Mesendoderm (in vitro differentiated cells): ENCODE measurements around the gene FAM43A.
A peak's percentile ranks its signal among the peaks of the same experiment; 100 is the strongest.

ENCODE experiments used
- DNase-seq: peaks from one replicate; pipeline ENCODE4 v3.0.0; 2013
- H2AK5ac ChIP-seq: 2 replicates; pipeline ENCODE4 v1.6.1; 2013; ENCODE audit warnings: low read length, inconsistent platforms
- H2BK120ac ChIP-seq: 2 replicates; pipeline ENCODE4 v1.6.1; 2013; ENCODE audit warnings: low read depth, mild to moderate bottlenecking, low read length, moderate library complexity, mixed read lengths
- H2BK15ac ChIP-seq: replicated peaks from 2 replicates; pipeline ENCODE4 v1.6.1; 2013; ENCODE audit warnings: low read depth, mild to moderate bottlenecking, moderate library complexity
- H2BK5ac ChIP-seq: 2 replicates; pipeline ENCODE4 v1.6.1; 2013; ENCODE audit warnings: low read length, inconsistent platforms
- H3K18ac ChIP-seq: 2 replicates; pipeline ENCODE4 v1.6.1; 2013; ENCODE audit warnings: mild to moderate bottlenecking, low read length, mixed read lengths
- H3K23ac ChIP-seq: one replicate; pipeline ENCODE4 v1.6.1; 2013; ENCODE audit warnings: low read length
- H3K27ac ChIP-seq: 2 replicates; pipeline ENCODE4 v1.5.1; 2013; ENCODE audit warnings: low read depth, mild to moderate bottlenecking, inconsistent platforms, low read length, moderate library complexity
- H3K27me3 ChIP-seq: 2 replicates; pipeline ENCODE4 v1.6.1; 2013; ENCODE audit warnings: low read length, control low read depth, mild to moderate bottlenecking, inconsistent platforms; ENCODE audit not compliant: insufficient read depth, poor library complexity
- H3K36me3 ChIP-seq: 2 replicates; pipeline ENCODE4 v1.6.1; 2013; ENCODE audit warnings: low read length, inconsistent platforms; ENCODE audit not compliant: control insufficient read depth, insufficient read depth
- H3K4ac ChIP-seq: one replicate; pipeline ENCODE4 v1.6.1; 2013; ENCODE audit warnings: low read depth, mild to moderate bottlenecking, low read length, moderate library complexity
- H3K4me1 ChIP-seq: 2 replicates; pipeline ENCODE4 v1.6.1; 2013; ENCODE audit warnings: low read depth, low read length, inconsistent platforms; ENCODE audit not compliant: control insufficient read depth
- H3K4me2 ChIP-seq: 2 replicates; pipeline ENCODE4 v1.6.1; 2013; ENCODE audit warnings: low read length
- H3K4me3 ChIP-seq: 2 replicates; pipeline ENCODE4 v1.5.1; 2013; ENCODE audit warnings: mild to moderate bottlenecking, low read length
- H3K56ac ChIP-seq: one replicate; pipeline ENCODE4 v1.6.1; 2013; ENCODE audit warnings: low read length
- H3K79me1 ChIP-seq: 2 replicates; pipeline ENCODE4 v1.6.1; 2013; ENCODE audit warnings: low read length, inconsistent platforms
- H3K79me2 ChIP-seq: 2 replicates; pipeline ENCODE4 v1.6.1; 2013; ENCODE audit warnings: mild to moderate bottlenecking, low read length; ENCODE audit not compliant: control insufficient read depth, insufficient read depth
- H3K9ac ChIP-seq: 2 replicates; pipeline ENCODE4 v1.6.1; 2013; ENCODE audit warnings: low read length, inconsistent platforms
- H4K5ac ChIP-seq: one replicate; pipeline ENCODE4 v1.6.1; 2013; ENCODE audit warnings: low read length
- H4K8ac ChIP-seq: one replicate; pipeline ENCODE4 v1.6.1; 2013; ENCODE audit warnings: low read depth, mild to moderate bottlenecking, control low read depth, low read length, moderate library complexity
- WGBS: extraction: QIAGEN DNeasy Blood & Tissue Kit; methylation state at CpG from one replicate; pipeline ENCODE4 v1.1.7; 2013; ENCODE audit warnings: low lambda C conversion rate, missing lambda C conversion rate; ENCODE audit not compliant: insufficient coverage; ENCODE audit errors: extremely low coverage; 5-methylcytosine and 5-hydroxymethylcytosine counted together

The FAM43A gene

GRCh38 chr3:194688946-194689345 is 3.3 kb downstream of the FAM43A start:
- H3K27me3 ChIP-seq: peaks cover 4% of the 10 kb centered on the region
- H4K5ac ChIP-seq: no peak overlapping the region
- DNase-seq: no peak
- H3K4me2 ChIP-seq: no peak overlapping the region
- H3K79me1 ChIP-seq: no peaks in the 10 kb centered on the region
- H3K36me3 ChIP-seq: no peaks in the 10 kb centered on the region
- peak overlapping the region; percentile 86 for H2AK5ac ChIP-seq
- no peak overlapping the region for H3K4ac ChIP-seq
- H3K23ac ChIP-seq: no peak overlapping the region
- no peak overlapping the region for H3K18ac ChIP-seq
- peak overlapping the region; percentile 39 for H3K27ac ChIP-seq
- no CpG with 5 or more reads among the region's 6 CpGs for WGBS
- no peak overlapping the region for H3K4me3 ChIP-seq
- peaks cover 2% of the 10 kb centered on the region for H3K4me1 ChIP-seq
- H4K8ac ChIP-seq: no peak overlapping the region
- H2BK5ac ChIP-seq: no peak overlapping the region
- H2BK120ac ChIP-seq: no peak overlapping the region
- peak overlapping the region; percentile 62 for H3K56ac ChIP-seq
- no peak overlapping the region for H2BK15ac ChIP-seq
- no peaks in the 10 kb centered on the region for H3K79me2 ChIP-seq
- peak overlapping the region; percentile 24 for H3K9ac ChIP-seq

GRCh38 chr3:194689493-194689944 is 3.8 kb downstream of the FAM43A start:
- H3K23ac ChIP-seq: no peak overlapping the region
- H3K4me1 ChIP-seq: peaks cover 2% of the 10 kb centered on the region
- H3K56ac ChIP-seq: no peak overlapping the region
- H4K8ac ChIP-seq: no peak overlapping the region
- H2BK120ac ChIP-seq: no peak overlapping the region
- H2BK5ac ChIP-seq: no peak overlapping the region
- H3K4ac ChIP-seq: no peak overlapping the region
- WGBS: no CpG with 5 or more reads among the region's 9 CpGs
- peaks cover 4% of the 10 kb centered on the region for H3K27me3 ChIP-seq
- H3K79me1 ChIP-seq: no peaks in the 10 kb centered on the region
- no peaks in the 10 kb centered on the region for H3K79me2 ChIP-seq
- no peak overlapping the region for H3K9ac ChIP-seq
- H3K4me2 ChIP-seq: no peak overlapping the region
- peak overlapping the region; percentile 39 for H3K27ac ChIP-seq
- no peak overlapping the region for H2BK15ac ChIP-seq
- H3K4me3 ChIP-seq: no peak overlapping the region
- peak; percentile 52 for DNase-seq
- H2AK5ac ChIP-seq: no peak overlapping the region
- H3K36me3 ChIP-seq: no peaks in the 10 kb centered on the region
- no peak overlapping the region for H3K18ac ChIP-seq
- H4K5ac ChIP-seq: no peak overlapping the region

GRCh38 chr3:194690501-194691372 is 5.1 kb downstream of the FAM43A start:
- H3K4me1 ChIP-seq: no peaks in the 10 kb centered on the region
- H3K36me3 ChIP-seq: no peaks in the 10 kb centered on the region
- no peak overlapping the region for H2BK15ac ChIP-seq
- H3K79me2 ChIP-seq: no peaks in the 10 kb centered on the region
- DNase-seq: peak; percentile 43
- H4K8ac ChIP-seq: no peak overlapping the region
- no peak overlapping the region for H3K18ac ChIP-seq
- no CpG with 5 or more reads among the region's 8 CpGs for WGBS
- no peaks in the 10 kb centered on the region for H3K79me1 ChIP-seq
- no peak overlapping the region for H3K27ac ChIP-seq
- no peak overlapping the region for H3K4me3 ChIP-seq
- H3K27me3 ChIP-seq: peaks cover 4% of the 10 kb centered on the region
- H3K4me2 ChIP-seq: no peak overlapping the region
- no peak overlapping the region for H2BK120ac ChIP-seq
- H2BK5ac ChIP-seq: no peak overlapping the region
- H2AK5ac ChIP-seq: no peak overlapping the region
- H3K56ac ChIP-seq: no peak overlapping the region
- no peak overlapping the region for H3K4ac ChIP-seq
- no peak overlapping the region for H3K9ac ChIP-seq
- no peak overlapping the region for H3K23ac ChIP-seq
- H4K5ac ChIP-seq: no peak overlapping the region

GRCh38 chr3:194691481-194692283 is 6.0 kb downstream of the FAM43A start:
- Histone ChIP-seq H3K18ac (no peak overlapping the region), H3K4me1 (no peaks in the 10 kb centered on the region), H3K36me3 (no peaks in the 10 kb centered on the region), H3K27me3 (no peaks in the 10 kb centered on the region), H3K9ac (no peak overlapping the region), H2BK5ac (no peak overlapping the region), H3K4ac (no peak overlapping the region), H4K5ac (no peak overlapping the region), H3K79me2 (no peaks in the 10 kb centered on the region), H3K27ac (no peak overlapping the region), H3K23ac (no peak overlapping the region), H2BK15ac (no peak overlapping the region), H2BK120ac (no peak overlapping the region), H2AK5ac (no peak overlapping the region), H3K4me2 (no peak overlapping the region), H4K8ac (no peak overlapping the region), H3K4me3 (no peak overlapping the region), H3K56ac (no peak overlapping the region), H3K79me1 (no peaks in the 10 kb centered on the region)
- no CpG with 5 or more reads among the region's 15 CpGs for WGBS
- no peak for DNase-seq

- no peaks in the 10 kb centered on the region for H3K36me3 ChIP-seq
- no peak for DNase-seq
- no peak overlapping the region for H3K18ac ChIP-seq
- H3K4me3 ChIP-seq: no peak overlapping the region
- H3K9ac ChIP-seq: no peak overlapping the region
- H4K5ac ChIP-seq: no peak overlapping the region
- no peak overlapping the region for H3K4me2 ChIP-seq
- H2BK15ac ChIP-seq: no peak overlapping the region
- no peak overlapping the region for H3K56ac ChIP-seq
- no peaks in the 10 kb centered on the region for H3K4me1 ChIP-seq
- H3K79me2 ChIP-seq: no peaks in the 10 kb centered on the region
- no peak overlapping the region for H2BK5ac ChIP-seq
- H3K23ac ChIP-seq: no peak overlapping the region
- H3K27ac ChIP-seq: no peak overlapping the region
- H3K27me3 ChIP-seq: no peaks in the 10 kb centered on the region
- no peak overlapping the region for H4K8ac ChIP-seq
- WGBS: no CpG with 5 or more reads among the region's 6 CpGs
- no peak overlapping the region for H2AK5ac ChIP-seq
- no peak overlapping the region for H3K4ac ChIP-seq
- H3K79me1 ChIP-seq: no peaks in the 10 kb centered on the region
- H2BK120ac ChIP-seq: no peak overlapping the region
These were observed 11.0 kb downstream of the FAM43A start for GRCh38 chr3:194696702-194697101.
